ENCODE measurements around the gene FOXL3.

DNA sequence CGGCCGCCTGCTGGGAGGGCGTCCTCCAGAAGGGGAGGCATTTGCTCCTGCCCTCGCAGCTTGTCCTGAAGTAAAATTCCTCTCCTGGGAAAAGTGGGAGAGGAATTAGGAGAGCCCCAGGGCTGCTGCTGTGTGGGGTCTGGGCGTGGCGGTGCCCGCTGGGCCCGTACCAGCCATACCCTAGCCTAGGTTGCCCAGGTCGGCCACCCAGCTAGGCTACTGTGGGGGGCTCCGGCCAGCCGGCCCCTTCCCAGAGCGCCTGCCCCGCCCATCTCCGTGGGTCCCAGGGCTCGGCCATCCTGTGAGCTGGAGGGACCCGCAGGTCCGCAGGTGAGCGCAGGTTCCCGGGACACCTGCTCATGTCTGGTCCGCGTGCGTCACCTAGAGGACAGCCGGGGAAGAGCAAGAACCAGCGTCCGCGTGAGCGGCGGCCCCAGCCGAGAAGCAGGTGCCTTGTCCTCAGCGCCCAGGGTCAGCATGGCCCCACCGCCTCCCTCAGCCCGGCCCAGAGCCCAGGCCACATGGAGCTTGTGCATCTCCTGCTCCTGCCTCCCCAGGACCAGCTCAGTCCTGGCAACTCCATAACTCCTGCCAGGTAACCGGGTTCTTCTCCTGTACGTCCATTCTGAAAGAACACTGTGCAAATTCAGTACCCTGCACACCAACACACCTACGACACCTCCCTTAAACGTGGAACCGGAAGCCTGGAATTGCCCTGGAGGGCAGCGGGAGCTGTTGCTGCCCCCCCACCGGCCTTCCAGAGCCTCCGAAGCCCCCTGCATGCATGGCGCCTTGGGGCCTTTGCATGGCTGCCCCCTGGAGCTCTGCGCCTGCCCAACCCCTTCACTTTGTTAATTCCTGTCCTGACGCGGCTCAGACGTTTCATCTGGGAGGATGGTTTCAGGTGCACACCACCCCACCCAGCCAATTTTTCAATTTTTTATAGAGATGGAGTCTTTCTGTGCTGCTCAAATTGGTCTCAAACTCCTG, 22.8 kb upstream of the FOXL3 start:
- TF ChIP-seq CTCF (conservative IDR thresholded peaks at IDR 0.05 in 1 of 2, IDR thresholded peaks at IDR 0.05 in 1 of 2; ENCODE audit: extremely low read depth in 1 of 2, insufficient read depth in 1 of 2, low read depth in 1 of 2, low read length in 2 of 2) (no peak), EZH2 (IDR thresholded peaks at IDR 0.05; ENCODE audit: borderline replicate concordance, low read length) (no peak)

Measured in mammary epithelial cell (primary cell).